GM19239 (cell line): ENCODE data around the gene ADAMTSL2.

Experiments
- DNase-seq: peaks from one replicate; pipeline ENCODE4 v3.0.0; 2011; ENCODE audit warnings: low spot score; ENCODE audit not compliant: insufficient read length
- FAIRE-seq: peaks from 2 replicates; lab custom pipeline; 2011; peaks lifted over from hg19 to GRCh38; lab: Jason Lieb, UNC

Gene ADAMTSL2

GRCh38 chr9:133529457-133529856, 5.0 kb upstream of the ADAMTSL2 start:
- no peak for FAIRE-seq

DNA sequence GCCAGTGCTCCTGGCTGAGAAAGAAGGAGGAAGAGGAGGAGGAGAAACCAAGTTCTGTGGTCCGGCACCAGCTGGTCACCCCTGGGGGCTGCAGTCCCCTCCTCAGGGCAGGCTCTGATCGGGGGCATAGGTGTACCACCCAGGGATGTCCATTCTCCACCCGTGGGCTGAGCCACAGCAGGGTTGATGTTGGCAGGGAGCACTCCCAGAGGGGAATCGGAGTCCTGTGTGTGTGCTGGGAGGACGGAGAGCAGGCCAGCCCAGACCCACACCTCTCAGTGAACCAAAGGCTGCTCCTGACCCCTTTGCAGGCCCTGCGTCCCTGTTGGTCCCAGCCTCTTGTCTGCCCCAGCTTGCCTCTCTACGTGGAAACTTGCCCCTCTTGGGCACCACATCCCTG, 4.6 kb upstream of the ADAMTSL2 start:
- FAIRE-seq (no peak), DNase-seq (no peak)

More at GRCh38 chr9:133529457-133529856, 5.0 kb upstream of the ADAMTSL2 start:
- no peak for DNase-seq

GRCh38 chr9:133531293-133531692, 3.2 kb upstream of the ADAMTSL2 start:
- FAIRE-seq (no peak), DNase-seq (no peak)

- DNase-seq (peak; percentile 59), FAIRE-seq (peak; percentile 60)
These were observed 1.4 kb upstream of the ADAMTSL2 start for GRCh38 chr9:133532937-133533668.

DNA sequence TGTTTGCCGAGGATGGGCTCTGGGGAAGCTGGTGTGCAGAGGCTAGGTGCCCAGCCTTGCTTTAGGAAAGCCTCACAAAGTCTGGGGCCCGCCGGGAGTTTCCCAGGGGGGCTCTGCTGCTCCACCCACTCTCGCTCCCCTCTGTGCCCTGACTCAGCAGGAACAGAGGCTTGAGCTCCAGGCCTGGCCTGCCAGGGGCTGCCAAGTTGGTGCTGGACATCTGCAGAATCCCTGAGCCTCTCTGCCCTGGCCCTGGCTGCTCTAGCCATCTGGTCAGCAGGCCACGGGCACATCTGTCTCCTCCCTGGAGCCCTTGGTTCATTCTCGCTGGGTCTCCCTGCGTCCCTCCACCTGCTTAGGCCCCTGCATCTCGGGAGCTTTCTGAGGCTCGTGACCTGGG, 647 bp upstream of the ADAMTSL2 start:
- FAIRE-seq (no peak), DNase-seq (no peak)

DNA sequence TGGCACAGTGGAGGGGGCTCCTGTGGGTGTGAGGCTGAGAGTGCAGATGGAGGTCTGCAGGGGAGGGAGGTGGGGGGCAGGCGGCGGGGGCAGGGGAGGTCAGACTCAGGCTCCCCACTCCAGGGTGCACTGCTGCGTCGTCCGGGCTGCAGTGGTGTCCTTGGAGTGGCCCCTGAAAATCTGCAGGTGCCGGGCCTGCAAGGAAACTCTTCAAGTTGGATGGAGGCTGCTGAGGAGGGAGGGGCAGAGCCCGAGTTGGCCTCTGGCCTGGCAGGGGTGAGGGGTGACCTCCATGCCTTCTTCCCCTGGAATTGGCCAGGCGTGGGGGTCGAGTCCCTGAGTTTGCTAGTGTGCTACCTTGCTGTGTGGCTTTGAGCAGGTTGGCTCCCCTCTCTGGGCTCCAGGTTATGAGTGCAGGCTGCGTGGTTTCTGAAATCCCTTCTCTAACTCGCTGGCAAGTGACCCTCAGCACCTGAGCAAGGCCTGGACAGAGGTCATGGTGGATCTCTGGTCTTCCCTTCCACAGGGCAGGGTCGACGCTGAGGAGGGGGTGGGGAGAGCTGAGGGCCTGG, 888 bp downstream of the ADAMTSL2 start:
- FAIRE-seq (no peak), DNase-seq (no peak)

GRCh38 chr9:133536080-133536479, 1.6 kb downstream of the ADAMTSL2 start:
- DNase-seq (no peak), FAIRE-seq (no peak)

GRCh38 chr9:133536536-133536935, 2.0 kb downstream of the ADAMTSL2 start:
- no peak for FAIRE-seq
- no peak for DNase-seq

GRCh38 chr9:133537257-133537656, 2.8 kb downstream of the ADAMTSL2 start:
- FAIRE-seq (no peak), DNase-seq (no peak)

- DNase-seq (no peak), FAIRE-seq (no peak)
These were observed 3.7 kb downstream of the ADAMTSL2 start for GRCh38 chr9:133538176-133538575.

DNA sequence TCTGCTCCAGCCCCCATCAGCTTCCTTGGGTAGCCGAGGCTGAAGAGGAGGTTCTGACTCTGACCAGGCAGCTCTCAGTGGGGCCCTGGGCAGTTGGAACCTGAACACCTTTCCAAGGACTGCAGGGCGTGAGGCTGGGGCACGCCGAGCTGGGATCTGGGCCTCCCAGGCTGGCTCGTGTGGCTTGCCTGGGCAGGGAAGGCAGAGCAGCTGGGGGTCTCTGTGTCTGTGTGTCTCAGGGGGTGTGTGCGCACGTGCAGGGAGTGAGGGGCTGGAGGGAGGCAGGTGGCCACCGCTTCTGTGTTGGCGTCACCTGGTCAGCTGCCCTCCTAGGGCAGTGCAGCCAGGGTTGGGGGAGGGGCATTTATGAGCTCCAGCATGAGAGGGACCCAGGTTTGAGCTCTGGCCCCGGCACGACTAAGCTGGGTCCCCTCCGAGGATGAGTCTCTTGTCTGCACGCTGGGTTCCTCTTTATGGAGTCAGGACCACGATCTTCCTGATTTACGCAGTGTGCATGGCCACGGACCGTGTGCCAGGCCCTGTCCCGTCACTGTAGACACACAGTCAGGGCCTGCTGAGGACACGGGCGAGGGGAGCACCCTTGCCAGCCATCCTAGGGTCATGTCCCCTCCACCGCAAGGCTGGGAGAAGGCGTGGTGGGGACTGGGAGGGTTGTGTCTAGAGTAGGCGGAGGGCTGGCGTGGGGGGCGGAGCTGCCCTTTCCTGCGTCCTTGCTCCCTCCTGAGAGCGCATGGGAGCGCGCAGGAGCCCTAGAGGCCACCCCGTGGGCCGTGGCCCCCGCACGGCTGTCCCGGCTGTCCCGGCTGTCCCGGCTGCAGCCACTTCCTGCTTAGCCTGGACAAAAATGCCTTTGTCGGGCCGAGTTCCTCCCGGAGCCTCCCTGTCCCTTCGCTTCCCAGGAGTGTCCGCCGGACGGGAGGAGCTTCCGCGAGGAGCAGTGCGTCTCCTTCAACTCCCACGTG, 4.6 kb downstream of the ADAMTSL2 start:
- FAIRE-seq, result no peak
- DNase-seq, result no peak

GRCh38 chr9:133539991-133540697, 5.6 kb downstream of the ADAMTSL2 start:
- FAIRE-seq, result no peak
- DNase-seq, result no peak

DNA sequence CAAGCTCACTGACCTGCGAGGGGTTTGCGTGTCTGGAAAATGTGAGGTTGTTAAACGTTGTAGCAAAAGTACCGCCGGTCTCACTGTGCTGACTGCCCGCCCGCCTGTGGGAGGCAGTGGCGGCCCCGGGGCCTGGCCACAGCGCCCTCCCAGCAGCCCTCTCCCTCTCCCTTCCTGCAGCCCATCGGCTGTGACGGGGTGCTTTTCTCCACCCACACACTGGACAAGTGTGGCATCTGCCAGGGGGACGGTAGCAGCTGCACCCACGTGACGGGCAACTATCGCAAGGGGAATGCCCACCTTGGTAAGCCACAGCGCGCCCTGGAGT, 6.2 kb downstream of the ADAMTSL2 start:
- FAIRE-seq, result no peak
- no peak for DNase-seq

DNA sequence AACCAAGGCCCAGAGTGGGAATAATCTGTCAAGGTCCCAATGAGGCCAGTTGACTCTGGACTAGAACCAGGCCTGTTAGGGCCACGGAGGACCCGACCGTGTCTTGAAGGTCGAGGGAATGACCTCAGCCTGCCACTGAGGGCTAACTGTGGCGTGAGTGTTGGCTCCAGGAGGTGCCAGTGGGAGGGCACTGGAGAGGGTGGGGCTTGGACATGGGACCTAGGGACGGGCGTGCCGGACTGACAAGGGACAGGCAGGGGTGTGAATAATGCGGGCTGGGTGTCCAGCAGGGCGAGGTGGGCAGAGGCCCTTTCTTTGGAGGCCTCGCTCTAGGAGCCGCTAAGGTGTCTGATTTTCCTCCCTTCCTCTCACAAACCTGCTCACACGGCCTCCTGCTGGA, 7.5 kb downstream of the ADAMTSL2 start:
- FAIRE-seq (no peak), DNase-seq (no peak)

DNA sequence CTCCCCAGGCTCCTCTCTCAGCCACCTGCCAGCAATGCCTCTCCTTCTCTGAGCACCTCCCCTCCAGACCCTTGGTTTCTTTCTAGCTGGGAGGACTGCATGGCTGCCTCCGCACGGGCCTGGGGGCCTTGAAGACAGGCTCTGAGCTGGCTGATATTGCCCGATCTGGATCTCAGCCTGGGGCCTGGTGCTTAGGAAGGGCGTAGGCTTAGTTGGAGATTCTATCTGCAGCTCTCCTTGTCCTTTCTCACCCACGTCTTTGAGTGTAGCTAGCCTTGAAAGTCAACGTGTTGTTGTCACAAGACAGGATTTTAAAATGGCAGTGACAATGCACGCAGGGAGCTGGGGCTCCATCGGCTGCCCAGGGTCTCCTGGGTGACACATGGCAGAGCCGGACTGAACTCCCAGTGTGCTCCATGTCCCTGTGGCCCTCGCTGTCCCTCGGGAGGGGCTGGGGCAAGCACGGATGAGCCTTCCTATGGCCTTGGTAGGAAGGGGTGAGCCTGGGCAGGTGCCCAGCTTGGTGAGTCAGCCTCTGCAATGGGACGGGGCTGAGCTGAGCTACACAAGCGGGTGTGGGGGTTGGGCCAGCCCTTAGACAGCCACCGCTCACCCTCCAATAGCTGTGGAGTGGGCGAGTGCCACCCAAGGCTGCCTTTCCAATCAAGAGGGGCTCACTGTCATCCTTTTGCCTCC, 9.4 kb downstream of the ADAMTSL2 start:
- DNase-seq (no peak), FAIRE-seq (no peak)

- DNase-seq (no peak), FAIRE-seq (no peak)
These were observed 11.2 kb downstream of the ADAMTSL2 start for GRCh38 chr9:133545494-133546286.

- DNase-seq, result no peak
- FAIRE-seq, result no peak
These were observed 11.8 kb downstream of the ADAMTSL2 start for GRCh38 chr9:133546287-133546680.

GRCh38 chr9:133547116-133547515, 12.6 kb downstream of the ADAMTSL2 start:
- FAIRE-seq (no peak), DNase-seq (no peak)

- no peak for DNase-seq
- no peak for FAIRE-seq
These were observed 16.9 kb downstream of the ADAMTSL2 start for GRCh38 chr9:133551446-133551845.
